HepG2 (cell line): ENCODE results near the gene JAG1. TPM values are rescaled to one million over a fixed set of nuclear protein-coding genes. Genes with fewer than 3 reads are reported as not detected.

ENCODE experiments used
- BCL6 ChIP-seq: IDR thresholded peaks from 2 replicates; pipeline ENCODE4 v1.6.1; 2016; ENCODE audit warnings: missing genetic modification reagents, missing compliant biosample characterization
- DR1 ChIP-seq: sonication (generic); formaldehyde crosslinking; IDR thresholded peaks from 2 replicates; pipeline ENCODE4 v1.8.0; 2021; ENCODE audit warnings: mild to moderate bottlenecking, missing genetic modification reagents, inconsistent platforms
- EHMT2 ChIP-seq: fragments of 200-600 bp; sonication (generic); IDR thresholded peaks from 2 replicates; pipeline ENCODE4 v1.7.0; 2017; ENCODE audit warnings: antibody characterized with exemption, low read depth, low read length, borderline replicate concordance
- GABPB1 ChIP-seq: IDR thresholded peaks from 2 replicates; pipeline ENCODE4 v1.6.1; 2016; ENCODE audit warnings: mild to moderate bottlenecking, missing genetic modification reagents, moderate library complexity, missing compliant biosample characterization
- GATAD1 ChIP-seq: IDR thresholded peaks from 2 replicates; pipeline ENCODE4 v1.6.1; 2016; ENCODE audit warnings: missing genetic modification reagents, missing compliant biosample characterization
- HOXA5 ChIP-seq: sonication (generic); formaldehyde crosslinking; IDR thresholded peaks from 2 replicates; pipeline ENCODE4 v1.4.0; 2020; ENCODE audit warnings: missing genetic modification reagents
- MEIS1 ChIP-seq: sonication (generic); formaldehyde crosslinking; IDR thresholded peaks from 2 replicates; pipeline ENCODE4 v1.9.0; 2021; ENCODE audit warnings: mild to moderate bottlenecking, missing genetic modification reagents, moderate library complexity, borderline replicate concordance
- NR2C2 ChIP-seq: sonication (generic); formaldehyde crosslinking; IDR thresholded peaks from 2 replicates; pipeline ENCODE4 v1.4.0; 2020; ENCODE audit warnings: missing genetic modification reagents, mild to moderate bottlenecking, moderate library complexity, borderline replicate concordance
- PHF20 ChIP-seq: sonication (generic); formaldehyde crosslinking; IDR thresholded peaks from 2 replicates; pipeline ENCODE4 v1.5.0; 2020; ENCODE audit warnings: mild to moderate bottlenecking, missing genetic modification reagents
- POGZ ChIP-seq: sonication (generic); formaldehyde crosslinking; IDR thresholded peaks from 2 replicates; pipeline ENCODE4 v1.4.0; 2020; ENCODE audit warnings: mild to moderate bottlenecking, missing genetic modification reagents
- RAD51 ChIP-seq: fragments of 450-650 bp; IDR thresholded peaks from 2 replicates; pipeline ENCODE4 v1.6.1; 2016; ENCODE audit warnings: borderline replicate concordance
- TBX3 ChIP-seq: fragments of 450-650 bp; IDR thresholded peaks from 2 replicates; pipeline ENCODE4 v1.6.1; 2017; ENCODE audit warnings: antibody characterized with exemption, mild to moderate bottlenecking, inconsistent platforms, borderline replicate concordance
- TCF12 ChIP-seq, 2 experiments: fragments of 450-650 bp in 1 of 2; sonication (generic) in 1 of 2; formaldehyde crosslinking in 1 of 2; IDR thresholded peaks; 2 replicates each; pipeline versions ENCODE4 v1.6.1 to v1.8.0; 2017 to 2022; ENCODE audit warnings: antibody characterized with exemption in 1 of 2, mild to moderate bottlenecking in 1 of 2, missing genetic modification reagents in 1 of 2, moderate library complexity in 1 of 2
- ZKSCAN8 ChIP-seq: IDR thresholded peaks from 2 replicates; pipeline ENCODE4 v1.6.1; 2016; ENCODE audit warnings: borderline replicate concordance, missing genetic modification reagents, missing compliant biosample characterization
- ZNF318 ChIP-seq: sonication (generic); formaldehyde crosslinking; IDR thresholded peaks from 2 replicates; pipeline ENCODE4 v1.4.0; 2020; ENCODE audit warnings: mild to moderate bottlenecking, missing genetic modification reagents
- ZNF33A ChIP-seq: sonication (generic); formaldehyde crosslinking; IDR thresholded peaks from 2 replicates; pipeline ENCODE4 v1.5.1; 2020; ENCODE audit warnings: missing genetic modification reagents, mild to moderate bottlenecking, moderate library complexity, borderline replicate concordance
- ZNF605 ChIP-seq: sonication (generic); formaldehyde crosslinking; IDR thresholded peaks from 2 replicates; pipeline ENCODE4 v1.8.0; 2022; ENCODE audit warnings: mild to moderate bottlenecking, missing genetic modification reagents
- ZNF674 ChIP-seq: sonication (generic); formaldehyde crosslinking; IDR thresholded peaks from 2 replicates; pipeline ENCODE4 v1.5.0; 2020; ENCODE audit warnings: low read depth, mild to moderate bottlenecking, missing genetic modification reagents
- polyA plus RNA-seq, 8 experiments: library from polyadenylated mRNA; depleted of rRNA in 3 of 8; stranded (reverse) in 7 of 8; unstranded in 1 of 8; fragments of >200 nt; fragmentation: Illumina TruSeq in 4 of 8; extraction: Trizol in 4 of 8; gene quantifications; 2 replicates each; pipeline versions ENCODE4 v1.2.1 to v1.2.3, GENCODE V29; 2011 to 2016; ENCODE audit warnings: low read depth in 4 of 8, missing spikeins in 1 of 8, mixed read lengths in 1 of 8; ENCODE audit not compliant: insufficient read depth in 1 of 8
- total RNA-seq, 5 experiments: library from RNA; depleted of rRNA; stranded (reverse); fragments of >200 nt; fragmentation: Illumina TruSeq; extraction: Trizol; gene quantifications; 2 replicates each; pipeline ENCODE4 v1.2.3, GENCODE V29; 2016; ENCODE audit warnings: low read depth in 1 of 5

Gene JAG1
- total and polyA plus RNA-seq, 2 of the 13 experiments (the other 11 are each of a cell fraction or from before 2014, with no cell fraction given), result 47.1 to 56.3 TPM

- TF ChIP-seq ZNF33A (CRISPR knock-in tag) (no peak), ZNF605 (CRISPR knock-in tag) (peak; percentile 96), RAD51 (no peak), GABPB1 (CRISPR knock-in tag) (peak; percentile 50; the same call in 1 of the 2 replicates), EHMT2 (no peak; the same call in 1 of the 2 replicates), GATAD1 (peak; percentile 84), NR2C2 (peak; percentile 70), TBX3 (peak; percentile 29; the same call in 1 of the 2 replicates), ZNF318 (CRISPR knock-in tag) (peak; percentile 88; the same call in 1 of the 2 replicates), TCF12 (IDR thresholded peaks at IDR 0.05) (no peak), TCF12 (CRISPR knock-in tag; IDR thresholded peaks at IDR 0.05) (no peak), DR1 (no peak), ZKSCAN8 (peak; percentile 97), MEIS1 (peak; percentile 94), ZNF674 (CRISPR knock-in tag) (no peak), BCL6 (CRISPR knock-in tag) (peak; percentile 91), HOXA5 (peak; percentile 89), POGZ (CRISPR knock-in tag) (peak; percentile 98), PHF20 (peak; percentile 21; the same call in 1 of the 2 replicates)
Measured at GRCh38 chr20:10603971-10604864, 69.6 kb downstream of the JAG1 start (continued).
